H1 (cell line): ENCODE results near the gene BBX. TPM values are rescaled to one million over a fixed set of nuclear protein-coding genes. Genes with fewer than 3 reads are reported as not detected.

Experiments
- CTCF ChIA-PET: fragments of 300-600 bp; sonication (Branson Sonifier 250); formaldehyde crosslinking; loops from one replicate; lab custom pipeline; 2021; ENCODE audit not compliant: partially characterized antibody; lab: Charles Lee
- POLR2A ChIA-PET: fragments of 300-600 bp; sonication (Branson Sonifier 250); formaldehyde crosslinking; loops from one replicate; lab custom pipeline; 2021; ENCODE audit warnings: inconsistent platforms; ENCODE audit not compliant: partially characterized antibody; lab: Charles Lee
- DNase-seq, 2 experiments: peaks; one replicate each; pipeline versions ENCODE4 v3.0.0 to v3.0.0-alpha.2; 2010 to 2022; ENCODE audit warnings: low spot score in 2 of 2, low read depth in 1 of 2, mixed read lengths in 1 of 2
- FAIRE-seq: peaks from 2 replicates; lab custom pipeline; 2011; peaks lifted over from hg19 to GRCh38; lab: Jason Lieb, UNC
- H2AFZ ChIP-seq: 2 replicates; pipeline ENCODE4 v1.8.1; 2012; ENCODE audit warnings: low read length, inconsistent platforms
- H2AK5ac ChIP-seq: 2 replicates; pipeline ENCODE4 v1.6.1; 2013; ENCODE audit warnings: low read depth, low read length
- H2BK120ac ChIP-seq: replicated peaks from 2 replicates; pipeline ENCODE3; 2013; ENCODE audit warnings: low read depth, low read length, inconsistent platforms
- H2BK12ac ChIP-seq: 2 replicates; pipeline ENCODE4 v1.6.1; 2013; ENCODE audit warnings: low read depth, low read length
- H2BK15ac ChIP-seq: 2 replicates; pipeline ENCODE4 v1.6.1; 2013; ENCODE audit warnings: low read length
- H2BK20ac ChIP-seq: 2 replicates; pipeline ENCODE4 v1.6.1; 2013; ENCODE audit warnings: low read length
- H2BK5ac ChIP-seq: 2 replicates; pipeline ENCODE4 v1.6.1; 2013; ENCODE audit warnings: low read depth, low read length
- H3K14ac ChIP-seq: 2 replicates; pipeline ENCODE4 v1.6.1; 2013; ENCODE audit warnings: inconsistent platforms; ENCODE audit not compliant: insufficient read length
- H3K18ac ChIP-seq: 2 replicates; pipeline ENCODE4 v1.6.1; 2013; ENCODE audit warnings: low read length; ENCODE audit errors: extremely low read depth
- H3K23ac ChIP-seq: 2 replicates; pipeline ENCODE4 v1.6.1; 2013; ENCODE audit warnings: inconsistent platforms; ENCODE audit not compliant: insufficient read length
- H3K23me2 ChIP-seq: 2 replicates; pipeline ENCODE4 v1.6.1; 2013; ENCODE audit warnings: low read depth, low read length
- H3K27ac ChIP-seq: 2 replicates; pipeline ENCODE4 v1.6.1; 2011; ENCODE audit warnings: low read depth, low read length, inconsistent platforms
- H3K27me3 ChIP-seq, 4 experiments: replicated peaks in 1 of 4; 1 replicate in 1 of 4; 2 replicates in 3 of 4; pipeline versions ENCODE4 v1.6.1 to v1.8.1; 2011 to 2013; ENCODE audit warnings: low read length in 3 of 4, mild to moderate bottlenecking in 3 of 4, inconsistent platforms in 2 of 4, mixed read lengths in 2 of 4, moderate library complexity in 1 of 4; ENCODE audit not compliant: control insufficient read depth in 3 of 4, insufficient read depth in 3 of 4; ENCODE audit errors: extremely low read depth in 1 of 4
- H3K36me3 ChIP-seq, 4 experiments: 2 replicates each; pipeline versions ENCODE4 v1.6.1 to v1.8.1; 2011 to 2013; ENCODE audit warnings: mild to moderate bottlenecking in 4 of 4, low read length in 3 of 4, moderate library complexity in 2 of 4, control low read depth in 1 of 4, inconsistent platforms in 1 of 4; ENCODE audit not compliant: insufficient read depth in 4 of 4, control insufficient read depth in 2 of 4
- H3K4ac ChIP-seq: replicated peaks from 2 replicates; pipeline ENCODE3; 2013; ENCODE audit warnings: low read length, low read depth, mixed read lengths, inconsistent platforms; ENCODE audit not compliant: insufficient read length
- H3K4me1 ChIP-seq, 4 experiments: replicated peaks in 1 of 4; 1 replicate in 1 of 4; 2 replicates in 3 of 4; pipeline versions ENCODE4 v1.6.1 to v1.8.1; 2011 to 2013; ENCODE audit warnings: low read length in 3 of 4, inconsistent platforms in 2 of 4, mixed read lengths in 1 of 4; ENCODE audit not compliant: insufficient read depth in 4 of 4, control insufficient read depth in 3 of 4
- H3K4me2 ChIP-seq, 2 experiments: 2 replicates each; pipeline versions ENCODE4 v1.6.1 to v1.8.1; 2011 to 2013; ENCODE audit warnings: low read depth in 2 of 2, low read length in 2 of 2, control low read depth in 1 of 2, inconsistent platforms in 1 of 2, mild to moderate bottlenecking in 1 of 2; ENCODE audit not compliant: insufficient read depth in 1 of 2
- H3K4me3 ChIP-seq, 4 experiments: fragments of 200-600, 300-600 bp in 1 of 4; sonication (generic), shearing (Covaris generic), sonication (Bioruptor Twin) in 1 of 4; 2 replicates each; pipeline versions ENCODE4 v1.5.1 to v1.8.1; 2011 to 2016; ENCODE audit warnings: low read length in 4 of 4, low read depth in 3 of 4, control low read depth in 2 of 4, inconsistent platforms in 2 of 4, mild to moderate bottlenecking in 2 of 4, mixed read lengths in 1 of 4, moderate library complexity in 1 of 4; ENCODE audit not compliant: insufficient read depth in 2 of 4; ENCODE audit errors: extremely low read depth in 1 of 4
- H3K56ac ChIP-seq: replicated peaks from 2 replicates; pipeline ENCODE3; 2013; ENCODE audit warnings: low read depth, mild to moderate bottlenecking, mixed read lengths, low read length, inconsistent platforms; ENCODE audit not compliant: insufficient read length
- H3K79me1 ChIP-seq: 2 replicates; pipeline ENCODE4 v1.6.1; 2013; ENCODE audit warnings: low read depth, low read length, control low read depth
- H3K79me2 ChIP-seq, 2 experiments: 2 replicates each; pipeline versions ENCODE4 v1.6.1 to v1.8.1; 2012 to 2013; ENCODE audit warnings: low read length in 2 of 2, mild to moderate bottlenecking in 2 of 2, inconsistent platforms in 1 of 2; ENCODE audit not compliant: insufficient read depth in 2 of 2, control insufficient read depth in 1 of 2
- H3K9ac ChIP-seq, 4 experiments: replicated peaks in 1 of 4; 1 replicate in 1 of 4; 2 replicates in 3 of 4; pipeline versions ENCODE4 v1.6.1 to v1.8.1; 2011 to 2013; ENCODE audit warnings: low read depth in 3 of 4, low read length in 3 of 4, control low read depth in 2 of 4, mild to moderate bottlenecking in 2 of 4, moderate library complexity in 2 of 4, inconsistent platforms in 1 of 4; ENCODE audit errors: extremely low read depth in 1 of 4
- H3K9me3 ChIP-seq, 2 experiments: 2 replicates each; pipeline versions ENCODE4 v1.6.1 to v1.8.1; 2012 to 2013; ENCODE audit warnings: mild to moderate bottlenecking in 2 of 2, moderate library complexity in 2 of 2, control low read depth in 1 of 2, inconsistent platforms in 1 of 2, low read depth in 1 of 2, low read length in 1 of 2, mixed read lengths in 1 of 2; ENCODE audit not compliant: insufficient read depth in 2 of 2
- H4K20me1 ChIP-seq, 2 experiments: replicated peaks in 1 of 2; 2 replicates each; pipeline versions ENCODE3 to v1.8.1; 2011 to 2013; ENCODE audit warnings: inconsistent platforms in 2 of 2, low read length in 2 of 2, mild to moderate bottlenecking in 1 of 2; ENCODE audit not compliant: insufficient read depth in 2 of 2, control insufficient read depth in 1 of 2
- H4K5ac ChIP-seq: 2 replicates; pipeline ENCODE4 v1.6.1; 2013; ENCODE audit warnings: low read length, low read depth, mixed read lengths, inconsistent platforms; ENCODE audit not compliant: insufficient read length
- H4K8ac ChIP-seq: 2 replicates; pipeline ENCODE4 v1.8.0; 2013; ENCODE audit warnings: mild to moderate bottlenecking, moderate library complexity, low read length, inconsistent platforms; ENCODE audit not compliant: insufficient read depth; ENCODE audit errors: extremely low read depth
- H4K91ac ChIP-seq: replicated peaks from 2 replicates; pipeline ENCODE3; 2013; ENCODE audit warnings: low read length, mixed read lengths, inconsistent platforms; ENCODE audit not compliant: insufficient read length
- CBX5 ChIP-seq: fragments of 300-800, 300-1000 bp; sonication (generic); IDR thresholded peaks from 2 replicates; pipeline ENCODE4 v1.7.1; 2016; ENCODE audit warnings: antibody characterized with exemption, low read length, low read depth
- CEBPB ChIP-seq: IDR thresholded peaks from 2 replicates; pipeline ENCODE4 v1.6.1; 2012; ENCODE audit warnings: low read depth, low read length
- CHD1 ChIP-seq: IDR thresholded peaks from 2 replicates; pipeline ENCODE4 v1.6.1; 2012; ENCODE audit warnings: low read depth, low read length, improper control_type of control experiment
- KDM1A ChIP-seq: fragments of 200-600, 300-600 bp; sonication (generic); IDR thresholded peaks from 2 replicates; pipeline ENCODE4 v1.7.1; 2016; ENCODE audit warnings: mild to moderate bottlenecking, low read length, borderline replicate concordance
- NANOG ChIP-seq: IDR thresholded peaks from 2 replicates; pipeline ENCODE4 v1.6.1; 2011; ENCODE audit warnings: low read length, low read depth, mild to moderate bottlenecking, inconsistent platforms; ENCODE audit not compliant: insufficient read depth, poor library complexity, severe bottlenecking
- SIX5 ChIP-seq: IDR thresholded peaks from 2 replicates; pipeline ENCODE4 v1.6.1; 2011; ENCODE audit warnings: mild to moderate bottlenecking, low read depth, low read length
- WGBS, 2 experiments: shearing (Covaris generic) in 1 of 2; methylation state at CpG; one replicate each; pipeline versions ENCODE4 v1.1.6 to v1.1.7; 2013 to 2015; ENCODE audit warnings: low lambda C conversion rate in 2 of 2, mixed read lengths in 2 of 2, inconsistent platforms in 1 of 2, low coverage in 1 of 2, missing lambda C conversion rate in 1 of 2; ENCODE audit not compliant: insufficient replicate concordance in 2 of 2, insufficient coverage in 1 of 2, insufficient read length in 1 of 2; ENCODE audit errors: extremely low coverage in 1 of 2, missing lambda C conversion rate in 1 of 2; 5-methylcytosine and 5-hydroxymethylcytosine counted together
- polyA plus RNA-seq, 7 experiments: library from polyadenylated mRNA; depleted of rRNA in 3 of 7; stranded (reverse) in 5 of 7; unstranded in 2 of 7; fragments of >200 nt in 5 of 7; fragments of 200-250 nt in 2 of 7; gene quantifications; 1 replicate in 5 of 7; 2 replicates in 1 of 7; 4 replicates in 1 of 7; pipeline versions ENCODE4 v1.2.1 to v1.2.3, GENCODE V29; 2011 to 2013; ENCODE audit warnings: missing spikeins in 2 of 7, mixed read lengths in 2 of 7
- total RNA-seq: library from RNA; stranded (reverse); fragmentation: NEBNext Ultra II Directional; extraction: Animal tissue kit (Norgen Biotek cat#: 25700); gene quantifications from 2 replicates; pipeline ENCODE4 v1.2.1, GENCODE V29; 2021

BBX gene
- total and polyA plus RNA-seq, 2 of the 8 experiments (the other 6 are each of a cell fraction or from before 2014, with no cell fraction given), result 11.0 to 42.5 TPM

GRCh38 chr3:107782054-107782453 is 259.3 kb downstream of the BBX start:
- TF ChIP-seq CBX5 (no peak), NANOG (no peak), CHD1 (no peak), SIX5 (no peak), KDM1A (no peak), CEBPB (no peak)
- Histone ChIP-seq H3K79me2 (no peaks in the 10 kb centered on the region), H3K4me1 (no peaks in the 10 kb centered on the region), H3K27me3 (no peaks in the 10 kb centered on the region), H4K20me1 (no peaks in the 10 kb centered on the region), H2AFZ (no peak overlapping the region), H4K91ac (no peak overlapping the region), H3K4me2 (no peak overlapping the region), H3K4me3 (no peak overlapping the region), H3K9ac (no peak overlapping the region), H3K14ac (no peak overlapping the region), H2BK12ac (no peak overlapping the region), H3K4ac (no peak overlapping the region), H3K23ac (no peak overlapping the region), H3K56ac (no peak overlapping the region), H2BK5ac (no peak overlapping the region), H2BK120ac (no peak overlapping the region), H3K9me3 (no peaks in the 10 kb centered on the region), H3K27ac (no peak overlapping the region), H2BK20ac (no peak overlapping the region), H3K79me1 (no peaks in the 10 kb centered on the region), H4K8ac (no peak overlapping the region), H3K36me3 (peaks cover 0 to 13% (median 0%) of the 10 kb centered on the region in 4 experiments; a peak in 3 of 8 replicates), H3K18ac (no peak overlapping the region), H4K5ac (no peak overlapping the region), H3K23me2 (no peaks in the 10 kb centered on the region), H2AK5ac (no peak overlapping the region), H2BK15ac (no peak overlapping the region)
- DNase-seq (no peak), FAIRE-seq (no peak)
- 85% methylated on average over 2 of the region's 2 CpGs; no CpG with 5 or more reads in 1 of the 2 experiments for WGBS, 2 experiments
- POLR2A ChIA-PET, result no interaction called here
- CTCF ChIA-PET, result no interaction called here
